ENCODE results near the gene HSF4. TPM values are rescaled to one million over a fixed set of nuclear protein-coding genes. Genes with fewer than 3 reads are reported as not detected.

The HSF4 gene
- total and polyA plus RNA-seq, 2 of the 4 experiments (the other 2 are of a cell fraction): 0.54 to 7.5 TPM

DNA sequence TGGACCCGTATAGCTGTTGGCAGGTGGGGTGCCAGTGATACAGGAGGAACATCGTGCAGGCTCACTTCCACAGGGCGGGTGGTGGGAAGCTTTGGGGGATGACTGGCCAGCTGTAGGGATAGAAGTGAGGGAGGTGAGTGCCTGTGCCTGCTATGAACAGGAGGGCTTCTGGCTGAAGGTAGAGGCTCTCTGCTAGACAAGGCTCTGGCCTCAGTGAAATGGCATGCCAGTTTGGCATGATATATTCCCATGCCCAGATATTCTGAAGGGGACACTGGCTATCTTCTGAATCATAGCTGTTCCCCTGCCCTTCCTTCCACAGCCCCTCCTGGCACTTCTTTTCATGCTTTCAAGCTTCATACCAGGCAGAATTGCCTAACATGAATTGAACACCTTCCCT, 35.7 kb upstream of the HSF4 start:
- intact Hi-C loops (cut with micrococcal nuclease) (no loop called here), in situ Hi-C loops (cut with MboI; ENCODE audit: low sequenced_read_pairs) (no loop called here), dilution Hi-C loops (cut with HindIII; ENCODE audit: low sequenced_read_pairs, unreplicated experiment) (no loop called here)
- Histone ChIP-seq H3K18ac (ENCODE audit: low read depth, low read length) (no peak overlapping the region), H4K91ac (ENCODE audit: insufficient read depth, low read depth, low read length) (no peak overlapping the region), H2BK5ac (ENCODE audit: low read depth, low read length, poor library complexity, severe bottlenecking) (no peak overlapping the region), H3K36me3 (ENCODE audit: control insufficient read depth, insufficient read depth, low read length) (peaks cover 26% of the 10 kb centered on the region), H2AK9ac (replicated peaks; ENCODE audit: low read depth, low read length, poor library complexity) (no peak overlapping the region), H2BK15ac (ENCODE audit: low read depth, low read length) (no peak overlapping the region), H3K4me3 (ENCODE audit: insufficient read depth, low read depth, low read length) (no peak overlapping the region), H2AFZ (replicated peaks; ENCODE audit: low read length, poor library complexity) (no peak overlapping the region), H3K9me3 (ENCODE audit: control insufficient read depth, insufficient read depth, low read length) (no peaks in the 10 kb centered on the region), H3K23ac (ENCODE audit: low read depth, low read length) (no peak overlapping the region), H3K4me1 (ENCODE audit: control insufficient read depth, insufficient read depth, low read length) (no peaks in the 10 kb centered on the region), H4K8ac (ENCODE audit: low read depth in 2 of 2, low read length in 2 of 2) (no peak overlapping the region), H3K9me1 (ENCODE audit: insufficient read depth, low read length) (peaks cover 11% of the 10 kb centered on the region), H4K20me1 (ENCODE audit: insufficient read depth, low read length) (no peaks in the 10 kb centered on the region), H3K27me3 (ENCODE audit: control insufficient read depth, insufficient read depth, low read length) (no peaks in the 10 kb centered on the region), H3K4ac (ENCODE audit: low read depth, low read length) (no peak overlapping the region), H2AK5ac (ENCODE audit: low read depth, low read length) (no peak overlapping the region), H4K5ac (ENCODE audit: low read depth, low read length) (no peak overlapping the region), H2BK20ac (ENCODE audit: low read depth, low read length) (no peak overlapping the region), H3K56ac (ENCODE audit: extremely low read depth, insufficient read depth, low read length) (no peak overlapping the region), H3K9ac (ENCODE audit: low read depth, low read length) (no peak overlapping the region), H3K14ac (replicated peaks; ENCODE audit: low read depth, low read length) (no peak overlapping the region), H3K4me2 (ENCODE audit: low read depth, low read length) (no peak overlapping the region), H3K79me1 (ENCODE audit: low read depth in 1 of 2, low read length in 2 of 2) (peaks cover 6 to 19% of the 10 kb centered on the region in 2 experiments; a peak in 3 of 4 replicates), H2BK120ac (ENCODE audit: low read depth, low read length) (no peak overlapping the region), H3K27ac (ENCODE audit: insufficient read depth, low read length) (no peak overlapping the region)
- POLR2A ChIA-PET (ENCODE audit: unreplicated experiment): no interaction called here
- BruUV-seq (replicated peaks): no TSS peak
- DNase-seq (no peak), ATAC-seq (ENCODE audit: low read depth) (no peak)
- CTCF ChIA-PET: no interaction called here
- 100% methylated on average over 1 of the region's 3 CpGs; no CpG with 5 or more reads in 1 of the 2 experiments for WGBS, 2 experiments (ENCODE audit: extremely low coverage in 2 of 2, insufficient read length in 1 of 2)
- TF ChIP-seq, protein P1, sequence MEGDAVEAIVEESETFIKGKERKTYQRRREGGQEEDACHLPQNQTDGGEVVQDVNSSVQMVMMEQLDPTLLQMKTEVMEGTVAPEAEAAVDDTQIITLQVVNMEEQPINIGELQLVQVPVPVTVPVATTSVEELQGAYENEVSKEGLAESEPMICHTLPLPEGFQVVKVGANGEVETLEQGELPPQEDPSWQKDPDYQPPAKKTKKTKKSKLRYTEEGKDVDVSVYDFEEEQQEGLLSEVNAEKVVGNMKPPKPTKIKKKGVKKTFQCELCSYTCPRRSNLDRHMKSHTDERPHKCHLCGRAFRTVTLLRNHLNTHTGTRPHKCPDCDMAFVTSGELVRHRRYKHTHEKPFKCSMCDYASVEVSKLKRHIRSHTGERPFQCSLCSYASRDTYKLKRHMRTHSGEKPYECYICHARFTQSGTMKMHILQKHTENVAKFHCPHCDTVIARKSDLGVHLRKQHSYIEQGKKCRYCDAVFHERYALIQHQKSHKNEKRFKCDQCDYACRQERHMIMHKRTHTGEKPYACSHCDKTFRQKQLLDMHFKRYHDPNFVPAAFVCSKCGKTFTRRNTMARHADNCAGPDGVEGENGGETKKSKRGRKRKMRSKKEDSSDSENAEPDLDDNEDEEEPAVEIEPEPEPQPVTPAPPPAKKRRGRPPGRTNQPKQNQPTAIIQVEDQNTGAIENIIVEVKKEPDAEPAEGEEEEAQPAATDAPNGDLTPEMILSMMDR (conservative IDR thresholded peaks at IDR 0.05; ENCODE audit: low read depth, low read length): no peak
- TF ChIP-seq POLR2A (IDR thresholded peaks at IDR 0.05; ENCODE audit: low read depth, low read length): no peak
- TF ChIP-seq RCOR1 (IDR thresholded peaks at IDR 0.05; ENCODE audit: insufficient replicate concordance, low read length): no peak
- no peak for TF ChIP-seq RFX5 (IDR thresholded peaks at IDR 0.05; ENCODE audit: low read depth, low read length)
- no peak for TF ChIP-seq FOS (IDR thresholded peaks at IDR 0.05; ENCODE audit: low read depth, low read length)
- no peak for TF ChIP-seq CEBPB (IDR thresholded peaks at IDR 0.05; ENCODE audit: low read depth, low read length)
- no peak for TF ChIP-seq BHLHE40 (IDR thresholded peaks at IDR 0.05; ENCODE audit: low read depth, low read length)
